NCI-H510A treated with DMSO at 0.1 percent for 48 hours (cell line): ENCODE results near the gene SLC29A4.
A peak's percentile ranks its signal among the peaks of the same experiment; 100 is the strongest.

Source experiments
- DNase-seq: peaks from one replicate; lab custom pipeline; 2025; lab: John Stamatoyannopoulos, UW

SLC29A4 gene

DNA sequence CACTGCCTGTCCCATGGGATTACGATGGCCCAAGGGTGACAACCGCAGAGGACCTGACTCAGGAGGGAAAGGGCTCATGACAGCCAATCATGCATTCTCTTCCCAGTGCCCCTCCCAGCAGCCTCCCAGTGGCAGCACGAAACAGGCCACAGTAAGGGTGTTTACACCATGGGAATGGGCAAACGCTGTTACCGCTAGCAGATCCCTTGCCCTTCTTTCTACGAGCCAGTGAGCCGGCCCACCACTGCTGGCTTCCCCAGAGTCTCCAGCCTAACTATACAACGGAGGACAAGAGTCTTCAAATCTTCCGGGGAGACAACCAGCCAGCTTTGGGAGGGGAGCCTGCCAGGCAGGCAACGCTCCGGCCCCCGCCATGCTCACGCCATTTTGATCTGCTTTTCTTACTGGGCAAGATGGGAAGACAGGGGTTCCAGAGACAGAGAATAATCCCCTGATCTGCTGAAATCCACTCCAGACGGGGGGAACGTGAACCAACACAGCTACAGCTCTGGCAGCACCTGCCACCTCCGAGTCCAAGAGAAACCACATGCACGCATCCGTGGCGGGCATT lies 69.8 kb downstream of the SLC29A4 start:
- no peak for DNase-seq

- DNase-seq = peak; percentile 62
These were observed 71.9 kb downstream of the SLC29A4 start for GRCh38 chr7:5354460-5355232.
